Limb (tissue), 2 donors: Measurements from ENCODE around the gene CYP2E1.
"Not testable (repeated sequence)": the region's sequence is repeated elsewhere in the genome, so short reads cannot be mapped to it uniquely, and the experiment has no call there.

Experiments
- DNase-seq, 2 donors: peaks; one replicate each; pipeline ENCODE4 v3.0.0-alpha.2; 2016; ENCODE audit errors: extremely low spot score in 2 of 2

Gene CYP2E1

GRCh38 chr10:133526957-133527588 is at the start of gene CYP2E1:
TSS of gene CYP2E1 (plus strand) at chr10:133527363. CDS start at chr10:133527396, 33 bp downstream.
- no peak for DNase-seq

DNA sequence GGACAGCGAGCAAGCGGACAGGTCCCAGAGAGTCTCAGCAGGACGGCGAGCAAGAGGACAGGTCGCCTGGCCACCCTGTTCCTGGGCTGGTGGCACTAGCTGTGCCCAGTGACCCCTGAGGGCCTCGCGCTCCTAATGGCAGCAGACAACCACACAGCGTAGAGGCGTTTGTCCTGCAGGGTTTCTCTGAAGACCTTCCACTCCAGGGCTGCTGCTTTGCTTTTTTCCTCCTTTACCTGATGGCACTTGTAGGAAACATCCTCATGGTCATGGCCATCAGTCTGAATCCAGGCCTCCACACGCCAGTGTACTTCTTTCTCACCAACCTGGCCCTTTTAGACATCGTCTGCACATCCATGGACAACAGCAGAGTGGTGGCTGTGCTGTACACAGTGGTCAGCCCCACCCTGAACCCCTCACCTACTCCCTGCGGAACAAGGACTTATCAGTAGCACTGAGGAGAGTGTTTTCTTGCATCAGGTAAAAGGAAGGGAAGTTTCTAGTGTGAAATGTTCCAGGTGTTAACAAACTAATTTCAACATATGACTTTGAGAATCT is 46.0 kb upstream of the CYP2E1 start:
- DNase-seq: no peak

DNA sequence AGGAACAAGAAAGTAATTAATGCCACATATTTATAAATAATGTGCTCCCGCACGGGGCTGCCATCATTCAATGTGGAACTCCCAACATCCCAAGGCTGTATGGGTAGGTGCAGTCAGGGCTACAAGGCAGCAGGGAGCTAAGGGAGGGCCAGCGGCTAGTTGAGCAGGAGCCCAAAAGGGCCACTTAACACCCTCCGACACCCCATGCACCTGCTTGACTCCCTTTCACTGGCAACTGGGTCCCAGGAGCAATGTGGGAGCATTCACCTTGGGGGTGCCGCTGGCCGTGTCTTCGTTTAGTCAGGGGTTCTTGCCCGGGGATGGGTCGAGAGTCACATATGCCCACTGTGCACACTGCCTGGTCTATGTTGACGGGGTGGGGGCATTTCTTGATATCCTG is 45.5 kb upstream of the CYP2E1 start:
- no peak for DNase-seq

DNA sequence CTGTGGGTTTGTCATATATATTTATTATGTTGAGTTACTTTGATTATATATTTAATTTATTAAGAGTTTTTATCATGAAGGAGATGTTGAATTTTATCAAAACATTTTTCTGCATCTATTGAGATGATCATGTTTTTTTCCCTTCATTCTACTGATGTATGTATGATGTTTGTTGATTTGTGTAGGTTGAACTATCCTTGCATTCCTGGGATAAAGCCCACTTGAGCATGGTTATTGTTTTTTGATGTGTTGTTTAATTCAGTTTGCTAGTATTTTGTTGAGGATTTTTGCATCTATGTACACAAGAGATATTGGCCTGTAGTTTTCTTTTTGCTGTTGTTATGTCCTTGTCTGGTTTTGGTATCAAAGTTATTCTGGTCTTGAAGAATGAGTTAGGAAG is 42.3 kb upstream of the CYP2E1 start:
- DNase-seq: no peak

- no peak for DNase-seq
Observed at GRCh38 chr10:133487085-133487484, 40.1 kb upstream of the CYP2E1 start.

GRCh38 chr10:133488354-133488753 is 38.8 kb upstream of the CYP2E1 start:
- DNase-seq: no peak

- no peak for DNase-seq
Observed at GRCh38 chr10:133489816-133490588, 37.2 kb upstream of the CYP2E1 start.

DNA sequence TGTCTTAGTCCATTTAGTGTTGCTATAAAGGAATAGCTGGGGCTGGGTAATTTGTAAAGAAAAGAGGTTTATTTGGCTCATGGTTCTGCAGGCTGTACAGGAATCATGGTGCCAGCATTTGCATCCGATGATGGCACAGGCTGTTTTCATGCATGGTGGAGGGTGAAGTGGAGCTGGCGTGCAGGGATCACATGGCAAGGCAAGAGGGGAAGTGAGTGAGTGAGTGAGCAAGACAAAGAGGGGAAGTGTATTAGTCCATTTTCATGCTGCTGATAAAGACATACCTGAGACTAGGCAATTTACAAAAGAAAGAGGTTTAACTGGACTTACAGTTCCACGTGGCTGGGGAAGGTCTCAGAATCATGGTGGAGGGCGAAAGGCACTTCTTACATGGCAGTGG is 33.6 kb upstream of the CYP2E1 start:
- DNase-seq: not testable (repeated sequence)

- DNase-seq: not testable (repeated sequence)
Observed at GRCh38 chr10:133497363-133497762, 29.8 kb upstream of the CYP2E1 start.

DNA sequence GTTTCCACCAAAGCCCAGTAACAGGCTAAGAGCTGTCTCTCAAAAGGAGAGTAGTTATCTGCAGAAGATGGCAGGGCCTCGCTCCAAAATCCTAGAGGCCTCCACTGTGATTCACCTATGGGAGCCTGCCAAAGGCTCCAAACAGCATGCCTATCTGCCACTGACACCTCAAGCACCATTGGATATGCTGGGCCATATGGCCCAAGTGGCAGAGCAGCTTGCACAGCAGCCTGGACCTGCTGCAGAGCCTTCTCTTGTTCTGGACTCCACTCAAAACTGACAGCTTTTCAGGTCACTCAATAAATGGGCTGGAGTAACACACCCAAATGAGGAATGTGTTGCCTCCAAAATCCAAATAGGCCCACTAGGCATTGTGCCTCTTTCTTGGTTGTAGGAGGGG is 28.0 kb upstream of the CYP2E1 start:
- DNase-seq: not testable (repeated sequence)

DNA sequence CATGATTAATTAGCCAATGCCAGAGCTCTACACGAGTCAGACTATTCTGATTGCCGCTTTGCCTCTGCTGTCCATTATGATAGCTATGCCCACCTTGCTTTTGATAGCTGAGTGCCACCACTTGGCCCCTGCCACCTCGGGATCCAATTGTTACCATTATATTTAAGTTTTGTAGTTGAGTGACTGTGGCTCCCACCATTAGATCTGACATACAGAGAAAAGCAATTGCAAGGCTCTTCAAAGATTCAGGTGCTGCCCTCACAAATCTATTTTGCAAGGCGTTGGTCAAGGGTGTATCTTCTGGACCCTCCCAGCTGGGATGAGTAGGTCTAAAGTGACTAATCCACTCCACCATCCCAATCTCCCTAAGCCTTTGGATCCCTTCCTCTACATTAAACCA is 26.3 kb upstream of the CYP2E1 start:
- DNase-seq: not testable (repeated sequence)

- DNase-seq: no peak
Observed at GRCh38 chr10:133509700-133510099, 17.5 kb upstream of the CYP2E1 start.

- no peak for DNase-seq
Observed at GRCh38 chr10:133511408-133511807, 15.8 kb upstream of the CYP2E1 start.

DNA sequence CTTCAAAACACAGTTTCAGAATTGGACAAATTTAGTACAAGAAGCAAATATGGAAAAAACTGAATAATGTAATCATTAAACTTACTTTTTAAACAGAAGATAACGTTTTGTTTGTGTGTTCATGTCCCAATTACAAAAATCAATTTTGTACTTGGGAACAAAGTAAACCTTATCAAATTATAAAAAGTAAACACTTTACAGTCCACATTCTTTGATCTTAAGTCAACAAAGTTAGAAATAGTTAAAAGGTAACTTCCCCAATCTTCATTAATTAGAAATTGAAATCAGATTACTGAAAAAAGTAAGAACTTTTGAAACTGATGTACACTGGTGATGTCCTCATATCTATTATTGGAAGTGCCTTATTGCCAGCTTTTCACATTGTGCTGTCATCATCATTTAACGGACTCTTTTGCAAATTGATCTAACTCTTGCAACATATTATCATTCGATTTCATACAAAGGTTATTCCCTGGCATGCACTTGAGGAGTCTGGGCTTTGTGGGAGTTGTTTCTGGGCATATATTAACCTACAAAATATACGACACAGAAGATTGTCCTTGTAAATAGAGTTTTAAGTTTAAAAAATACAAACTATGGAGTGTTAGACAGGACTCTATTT is 15.1 kb upstream of the CYP2E1 start:
- no peak for DNase-seq

DNA sequence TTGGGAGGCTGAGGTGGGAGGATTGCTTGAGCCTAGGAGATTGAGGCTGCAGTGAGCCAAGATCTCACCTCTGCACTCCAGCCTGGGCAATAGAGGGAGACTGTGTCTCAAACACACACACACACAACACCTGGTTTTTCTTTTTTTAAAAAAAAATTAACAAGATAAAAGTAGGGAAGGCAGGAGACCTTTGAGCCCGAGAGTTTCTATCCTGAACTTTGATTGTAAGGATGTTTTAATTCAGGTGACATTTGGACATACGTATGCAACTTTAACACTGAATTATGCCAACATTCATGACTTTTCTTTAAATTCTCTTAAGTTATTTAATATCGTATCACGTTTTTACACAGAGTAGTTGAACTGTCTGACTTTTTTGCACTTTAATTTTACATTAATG is 11.7 kb upstream of the CYP2E1 start:
- no peak for DNase-seq

GRCh38 chr10:133516057-133516456 is 11.1 kb upstream of the CYP2E1 start:
- DNase-seq: no peak

DNA sequence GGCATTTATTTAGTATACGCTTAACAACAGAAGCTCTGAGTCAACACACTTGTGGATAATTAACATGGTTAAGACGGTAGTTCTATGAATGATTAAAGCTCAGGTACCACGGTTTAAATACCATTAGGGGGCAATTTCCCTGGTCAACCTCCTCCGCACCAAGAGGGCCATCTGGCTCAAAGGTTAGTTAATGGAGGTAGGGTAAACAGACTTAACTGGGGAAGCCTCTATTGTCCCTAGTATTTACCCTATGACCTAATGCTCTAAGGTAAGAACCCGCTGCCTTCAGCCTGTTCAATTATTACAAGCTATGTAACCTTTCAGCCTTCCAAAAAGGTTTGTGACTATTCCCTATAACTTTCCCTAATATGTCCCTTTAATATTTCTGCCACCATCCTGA is 8.6 kb upstream of the CYP2E1 start:
- not testable (repeated sequence) for DNase-seq

DNA sequence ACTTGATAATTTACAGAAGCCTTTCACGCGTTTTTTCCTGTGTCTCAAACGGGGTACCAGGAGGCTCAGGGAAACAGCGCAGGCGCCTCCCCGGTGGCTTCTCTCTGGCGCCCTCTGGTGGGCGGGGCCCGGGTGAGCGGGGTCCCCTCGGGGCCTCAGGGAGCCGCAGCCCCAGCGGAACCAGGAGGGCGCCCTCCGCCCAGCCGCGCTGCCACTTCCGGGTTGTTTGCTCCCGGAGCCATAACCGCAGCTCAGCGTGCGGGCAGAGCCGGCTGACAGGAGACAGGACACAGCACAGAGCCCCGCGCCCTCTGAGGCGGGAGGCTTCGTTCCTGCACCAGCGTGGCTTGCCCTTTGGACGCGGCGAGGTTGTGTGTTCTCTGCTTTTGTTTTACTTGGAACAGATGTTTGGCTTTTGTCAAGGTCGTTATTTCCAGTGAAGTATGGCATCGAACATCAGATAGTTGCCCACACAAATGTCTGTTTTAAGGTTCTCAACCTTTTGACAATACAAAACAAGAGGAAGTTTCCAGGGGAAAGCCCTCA is 6.9 kb upstream of the CYP2E1 start:
- DNase-seq: peak in 1 of 2 donors; percentile 53

DNA sequence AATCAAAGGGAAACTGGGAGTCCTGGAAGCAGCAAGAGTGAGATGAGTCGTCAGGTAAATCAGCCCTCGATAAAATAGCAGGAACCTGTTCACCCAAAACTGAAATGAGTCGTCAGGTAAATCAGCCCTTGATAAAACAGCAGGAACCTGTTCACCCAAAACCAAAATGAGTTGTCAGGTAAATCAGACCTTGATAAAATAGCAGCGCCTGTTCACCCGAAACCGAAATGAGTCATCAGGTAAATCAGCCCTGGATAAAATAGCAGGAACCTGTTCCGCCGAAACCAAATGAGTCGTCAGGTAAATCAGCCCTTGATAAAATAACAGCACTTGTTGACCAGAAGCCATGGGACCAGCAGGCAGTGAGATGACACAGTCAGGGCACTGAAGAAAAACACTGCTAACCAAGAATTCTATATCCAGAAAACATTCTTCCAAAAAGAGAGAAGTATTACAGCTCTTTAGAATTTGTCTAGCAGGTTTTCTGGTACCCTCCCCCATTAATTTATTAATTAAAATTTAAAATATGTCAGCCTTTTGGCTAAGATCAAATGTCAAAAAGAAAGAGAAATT is 3.4 kb upstream of the CYP2E1 start:
- no peak for DNase-seq

GRCh38 chr10:133525444-133525843 is 1.7 kb upstream of the CYP2E1 start:
- DNase-seq: no peak

DNA sequence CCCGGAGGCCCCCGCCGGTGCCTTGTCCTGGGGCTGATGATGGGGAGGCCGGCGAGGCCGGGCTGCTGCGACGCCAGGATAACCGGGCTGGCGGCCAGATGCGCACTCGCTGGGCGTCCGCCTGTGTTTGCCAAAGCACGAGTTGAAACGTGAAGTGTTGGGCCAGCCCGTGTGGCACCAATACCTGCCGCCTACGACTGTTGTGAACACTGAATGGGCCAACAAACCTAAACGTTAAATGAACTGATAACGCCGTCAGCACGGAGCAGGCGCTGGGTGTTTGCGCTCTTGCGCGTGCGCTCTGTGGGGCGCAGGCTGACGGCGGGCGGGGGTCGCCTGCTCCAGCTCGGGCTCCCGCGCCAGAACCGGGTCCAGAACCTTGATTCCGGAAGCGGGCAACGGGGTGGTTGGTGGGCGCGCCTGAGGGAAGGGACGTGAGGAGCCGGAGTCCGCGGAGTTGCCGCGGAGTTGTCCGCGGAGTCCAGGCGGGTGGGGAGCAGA is 658 bp downstream of the CYP2E1 start:
- no peak for DNase-seq
